Activated effector memory CD4-positive, alpha-beta T cell treated with anti-CD3 and anti-CD28 coated beads, Interleukin-2, amount 50 U/mL, for 16 hours (primary cell): ENCODE results near the gene NEK6.
A peak's percentile ranks its signal among the peaks of the same experiment; 100 is the strongest.

Source experiments
- DNase-seq: peaks from one replicate; pipeline ENCODE4 v3.0.0-alpha.2; 2020

The NEK6 gene

GRCh38 chr9:124281931-124282371, 24.2 kb downstream of the NEK6 start:
- no peak for DNase-seq

DNA sequence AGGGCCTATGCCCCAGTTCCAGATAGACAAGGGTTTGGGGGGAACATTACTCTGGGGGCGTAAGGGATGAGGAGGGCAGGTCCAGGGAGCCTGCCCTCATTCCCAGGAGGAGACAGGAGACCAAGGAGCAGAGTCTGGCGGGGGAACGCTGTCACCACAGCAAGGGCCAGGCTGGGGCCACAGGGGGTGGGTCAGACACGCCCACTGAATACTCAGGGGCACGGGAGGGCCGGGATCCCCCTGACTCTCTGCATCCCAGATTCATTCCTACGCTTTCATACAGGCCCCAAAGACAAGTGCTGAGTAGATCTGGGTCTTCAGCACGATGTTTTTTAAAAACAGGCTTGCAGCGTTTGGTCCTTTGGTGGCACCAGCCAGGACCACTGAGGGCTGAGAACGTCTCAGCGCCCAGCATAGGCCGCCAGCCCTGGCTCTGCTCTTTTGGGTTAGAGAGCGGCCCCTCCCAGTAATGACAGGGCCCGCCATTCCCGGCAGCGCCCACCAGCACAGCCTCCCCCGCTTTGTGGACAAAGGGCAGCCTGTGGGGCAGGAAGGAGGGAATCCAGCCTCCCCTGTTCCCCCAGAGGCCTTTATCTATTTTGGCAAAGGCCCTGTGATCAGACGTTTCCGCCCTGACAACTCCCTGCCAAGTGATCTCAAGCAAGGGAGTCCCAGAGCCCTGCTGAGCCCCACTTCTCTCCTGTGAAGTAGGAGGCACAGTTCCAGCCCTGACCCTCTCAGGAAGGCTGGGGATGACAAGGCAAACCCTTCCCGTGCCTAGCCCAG, 24.9 kb downstream of the NEK6 start:
- no peak for DNase-seq

DNA sequence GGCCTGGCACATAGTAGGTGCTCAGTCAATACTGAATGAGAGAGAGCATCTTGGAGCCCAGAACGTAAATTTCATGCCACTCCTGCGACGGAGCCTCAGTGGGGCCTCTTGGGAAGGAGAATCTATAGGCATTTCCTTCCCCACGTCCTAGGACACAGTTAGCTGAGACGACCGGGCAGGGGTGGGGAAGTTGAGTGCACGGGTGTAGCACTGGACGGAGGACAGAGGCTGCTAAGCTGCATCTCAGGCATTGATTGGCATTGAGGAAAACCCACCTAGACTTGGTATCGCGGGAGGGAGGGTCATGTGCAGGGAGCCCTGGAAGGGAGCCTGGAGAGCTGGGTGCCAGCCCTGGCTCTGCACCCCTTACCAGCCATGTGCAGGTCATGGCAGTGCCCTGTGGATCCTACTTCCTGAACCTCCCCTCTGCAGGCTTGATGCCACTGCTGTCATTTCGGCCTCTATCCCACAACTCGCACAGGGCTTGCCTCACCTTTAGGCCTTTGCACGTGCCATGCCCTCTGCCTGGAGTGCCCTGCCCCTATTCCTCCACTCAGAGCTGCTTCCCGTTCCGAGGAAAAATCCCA, 25.6 kb downstream of the NEK6 start:
- no peak for DNase-seq

- no peak for DNase-seq
Observed at GRCh38 chr9:124284237-124284831, 26.6 kb downstream of the NEK6 start.

GRCh38 chr9:124284940-124285441, 27.2 kb downstream of the NEK6 start:
- DNase-seq = no peak

- no peak for DNase-seq
Observed at GRCh38 chr9:124285490-124285889, 27.7 kb downstream of the NEK6 start.

DNA sequence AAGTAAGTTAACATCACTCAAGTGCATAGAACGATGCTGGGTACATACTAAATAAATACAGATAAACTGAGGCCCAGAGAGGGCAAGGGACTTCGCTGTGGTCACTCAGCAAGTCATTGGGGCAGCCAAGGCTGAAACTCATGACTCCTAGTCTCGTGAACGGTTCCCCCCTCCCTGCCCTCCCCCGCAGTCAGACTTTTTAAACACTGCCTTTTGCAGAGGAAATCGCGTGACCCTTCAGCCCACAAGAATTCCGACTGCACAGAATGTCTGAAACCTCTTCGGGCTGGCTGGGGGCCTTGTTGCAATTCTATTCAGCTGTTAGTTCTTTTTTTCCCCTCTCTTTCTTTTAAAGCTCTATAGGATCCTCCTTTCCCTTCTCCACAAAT, 28.1 kb downstream of the NEK6 start:
- peak; percentile 83 for DNase-seq

DNA sequence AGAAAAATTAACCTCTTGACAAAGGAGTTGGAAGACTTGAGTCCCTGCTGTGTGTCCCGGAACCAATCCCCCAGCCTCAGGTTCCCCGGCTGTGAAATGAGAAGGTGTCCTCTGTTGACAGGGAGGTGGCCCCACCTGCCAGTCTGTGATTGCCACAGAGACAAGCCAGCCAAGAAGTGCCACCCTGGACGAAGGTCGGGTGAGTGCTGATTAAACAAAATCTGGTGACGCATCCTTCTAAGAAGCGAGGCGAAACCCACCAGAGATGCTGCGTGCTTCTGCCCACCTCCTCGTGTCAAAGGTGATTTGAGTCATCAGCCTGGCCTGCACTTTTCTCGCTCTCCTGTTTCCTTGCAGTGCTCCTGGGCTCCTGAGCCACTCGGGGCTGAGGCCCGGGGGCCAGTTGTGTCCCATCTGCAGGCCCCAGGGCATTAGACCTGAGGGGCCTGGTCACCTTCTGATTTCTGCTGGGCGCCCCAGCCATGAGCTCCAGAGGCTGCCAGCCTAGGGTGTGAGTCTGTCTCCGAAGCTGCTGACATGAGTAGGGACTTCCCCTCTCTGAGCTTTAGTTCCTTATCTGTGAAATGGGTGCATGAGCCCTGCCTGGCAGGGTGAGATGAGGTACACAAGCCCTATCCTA, 28.7 kb downstream of the NEK6 start:
- peak; percentile 88 for DNase-seq

GRCh38 chr9:124290053-124290591, 32.4 kb downstream of the NEK6 start:
- DNase-seq = no peak

- DNase-seq = no peak
Observed at GRCh38 chr9:124290743-124291554, 33.2 kb downstream of the NEK6 start.

DNA sequence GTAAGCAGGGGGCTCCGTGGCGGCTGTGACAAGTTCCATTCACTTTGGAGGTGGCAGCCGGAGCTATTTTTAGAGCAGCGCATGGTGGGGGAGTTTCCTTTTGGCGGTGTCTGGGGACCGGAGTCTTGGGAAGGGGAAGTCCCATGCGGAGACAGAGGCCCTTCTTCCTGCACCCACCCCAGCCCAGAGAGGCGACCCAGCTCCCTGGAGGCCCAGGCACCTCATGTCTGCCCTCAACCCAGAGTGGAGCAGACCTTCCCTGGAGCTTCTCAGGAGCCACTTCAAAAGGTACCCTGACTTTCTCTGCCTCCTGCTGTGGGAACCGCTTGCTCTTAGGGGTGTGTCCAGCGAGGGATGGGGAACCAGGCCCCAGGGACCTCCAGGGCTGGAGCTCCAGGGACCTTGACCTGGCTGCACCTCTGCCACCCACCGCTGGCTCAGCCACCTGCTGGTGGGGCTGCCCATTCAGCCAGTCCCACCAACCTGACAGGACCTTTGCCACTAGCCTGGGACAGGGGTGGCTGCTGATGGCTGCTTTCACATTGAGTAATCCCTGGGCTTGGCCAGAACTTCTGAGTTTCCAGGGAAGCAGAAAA, 34.1 kb downstream of the NEK6 start:
- DNase-seq = peak; percentile 79

DNA sequence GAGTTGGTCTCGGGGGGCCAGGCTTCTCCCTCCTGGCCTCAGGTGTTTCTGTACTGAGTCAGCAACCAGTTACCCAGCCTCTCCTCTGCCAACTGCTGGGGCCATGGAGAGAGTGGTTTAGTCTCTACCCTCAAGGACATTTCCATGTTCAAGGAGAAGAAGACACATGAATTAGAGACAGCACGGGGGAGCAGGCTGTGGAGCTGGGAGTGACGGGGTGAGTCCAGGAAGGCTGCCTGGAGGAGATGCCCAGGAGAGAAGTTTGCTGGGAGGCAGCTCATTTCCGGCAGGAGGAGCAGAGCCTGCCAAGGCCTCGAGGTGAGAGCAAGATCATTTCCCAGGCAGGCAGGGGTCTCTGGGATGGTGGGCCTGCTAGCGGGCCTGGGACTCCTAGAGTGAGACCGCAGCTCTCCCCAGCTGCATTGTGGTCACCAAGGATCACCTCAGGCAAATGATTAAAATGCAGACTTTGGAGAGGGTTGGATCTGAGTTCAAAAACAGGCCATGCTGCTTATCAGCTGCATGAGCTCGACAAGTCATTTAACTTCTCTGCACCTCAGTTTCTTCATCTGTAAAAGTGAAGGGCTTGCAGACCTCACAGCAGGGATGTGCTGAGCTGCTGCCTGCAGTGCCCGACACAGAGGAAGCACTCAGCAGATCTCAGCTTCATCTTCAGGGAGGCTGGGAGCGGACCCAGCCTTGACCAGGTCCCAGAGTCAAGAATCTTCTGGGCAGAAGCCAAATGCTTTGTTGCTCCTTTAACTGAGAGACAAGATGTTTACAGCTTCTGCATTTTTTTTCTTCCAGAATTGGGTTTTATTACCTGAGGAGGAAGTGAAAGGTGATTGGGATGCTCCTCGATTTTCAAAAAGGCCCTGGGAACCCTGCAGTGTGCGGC, 35.2 kb downstream of the NEK6 start:
- no peak for DNase-seq

GRCh38 chr9:124293718-124294506, 36.2 kb downstream of the NEK6 start:
- no peak for DNase-seq

DNA sequence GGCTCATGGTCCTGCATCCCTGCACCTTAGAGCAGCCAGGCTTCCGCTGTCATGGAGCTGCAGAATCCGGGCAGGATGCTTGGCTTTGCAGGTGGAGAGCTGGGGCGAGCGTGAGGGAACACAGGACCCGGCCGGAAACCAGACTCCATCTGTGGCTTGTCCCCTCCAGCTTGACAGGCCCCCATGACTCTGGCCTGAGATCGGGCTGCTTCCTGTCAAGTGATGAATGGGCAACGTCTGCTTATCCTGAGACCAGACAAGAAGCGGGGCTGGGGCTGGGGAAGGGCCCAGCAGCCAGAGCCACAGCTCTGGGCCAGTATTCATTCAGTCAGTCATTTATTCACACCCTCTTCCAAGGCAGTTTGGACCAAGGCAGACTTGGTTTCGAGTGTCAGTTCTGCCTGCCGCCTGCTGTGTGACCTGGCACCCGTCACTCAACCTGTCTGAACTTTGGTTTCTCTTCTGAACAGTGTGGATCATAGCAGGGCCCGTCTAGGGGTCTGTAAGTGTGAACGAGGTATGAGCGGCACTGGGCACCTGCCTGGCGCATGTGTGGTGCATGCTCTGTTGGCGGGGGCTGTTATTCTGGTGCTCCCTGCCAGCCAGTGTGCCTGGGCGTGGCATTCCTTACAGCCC, 37.5 kb downstream of the NEK6 start:
- no peak for DNase-seq

GRCh38 chr9:124296094-124296493, 38.3 kb downstream of the NEK6 start:
- no peak for DNase-seq

- DNase-seq = no peak
Observed at GRCh38 chr9:124296796-124297550, 39.2 kb downstream of the NEK6 start.

DNA sequence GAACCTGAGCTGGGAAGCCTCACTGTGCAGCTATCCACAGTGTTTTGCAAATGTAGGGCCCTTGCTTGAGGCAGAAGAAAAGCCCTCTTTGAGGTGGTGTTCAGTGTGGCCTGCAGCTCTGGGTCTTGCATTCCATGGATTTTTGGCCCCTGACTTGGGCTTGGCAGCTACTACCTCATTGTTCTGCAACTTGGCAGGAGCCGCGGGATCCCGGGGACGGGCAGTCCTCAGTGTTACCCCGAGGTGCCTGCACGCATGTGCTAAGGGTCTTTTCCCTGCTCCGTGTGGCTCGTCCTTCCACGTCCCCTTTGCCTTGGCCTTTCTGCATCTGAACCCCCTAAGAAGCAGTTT, 39.8 kb downstream of the NEK6 start:
- DNase-seq = no peak

GRCh38 chr9:124297915-124298645, 40.3 kb downstream of the NEK6 start:
- DNase-seq = no peak
